GM13976 (cell line): ENCODE data around the gene SNX9.
"Not testable (repeated sequence)": the region's sequence is repeated elsewhere in the genome, so short reads cannot be mapped to it uniquely, and the experiment has no call there.

Source experiments
- DNase-seq: peaks from one replicate; pipeline ENCODE4 v3.0.0; 2012; ENCODE audit warnings: low spot score
- CTCF ChIP-seq: IDR thresholded peaks from 2 replicates; pipeline ENCODE4 v1.5.1; 2012; ENCODE audit warnings: borderline replicate concordance, mild to moderate bottlenecking; ENCODE audit not compliant: insufficient read depth; ENCODE audit errors: extremely low read depth, missing control alignments, control extremely low read depth
- in situ Hi-C: fragments of 300-500 bp; cut with MboI; formaldehyde crosslinking; loops from one replicate; pipeline ENCODE4 v1.12.0; 2022; ENCODE audit warnings: low sequenced_read_pairs, mixed read lengths, inconsistent platforms; ENCODE audit not compliant: unreplicated experiment

Gene SNX9

GRCh38 chr6:157929765-157930319 is 106.8 kb downstream of the SNX9 start:
- no peak for TF ChIP-seq CTCF
- DNase-seq = no peak
- in situ Hi-C loops = no loop called here

GRCh38 chr6:157935786-157936185 is 112.7 kb downstream of the SNX9 start:
- no peak for TF ChIP-seq CTCF
- in situ Hi-C loops = no loop called here
- no peak for DNase-seq

GRCh38 chr6:157937318-157937717 is 114.3 kb downstream of the SNX9 start:
- no peak for DNase-seq
- no peak for TF ChIP-seq CTCF
- in situ Hi-C loops = no loop called here

GRCh38 chr6:157937916-157938315 is 114.9 kb downstream of the SNX9 start:
- in situ Hi-C loops = no loop called here
- TF ChIP-seq CTCF = no peak
- no peak for DNase-seq

- DNase-seq, in situ Hi-C loops: not testable (repeated sequence)
Measured at GRCh38 chr6:157940375-157941036, 117.5 kb downstream of the SNX9 start.

GRCh38 chr6:157941101-157941863 is 118.2 kb downstream of the SNX9 start:
- in situ Hi-C loops = no loop called here
- no peak for DNase-seq
- TF ChIP-seq CTCF = no peak

GRCh38 chr6:157942351-157942750 is 119.3 kb downstream of the SNX9 start:
- TF ChIP-seq CTCF = no peak
- in situ Hi-C loops = no loop called here
- no peak for DNase-seq
